Mammary epithelial cell (primary cell): ENCODE data around the gene LIMCH1.

Experiments used
- CTCF ChIP-seq, 2 donors: IDR thresholded peaks in 1 of 2; conservative IDR thresholded peaks in 1 of 2; 2 replicates each; pipeline ENCODE4 v1.5.1; 2011 to 2012; ENCODE audit warnings: inconsistent platforms in 2 of 2, low read length in 2 of 2, mild to moderate bottlenecking in 2 of 2, control low read depth in 1 of 2, low read depth in 1 of 2; ENCODE audit not compliant: insufficient read depth in 1 of 2; ENCODE audit errors: extremely low read depth in 1 of 2
- EZH2 ChIP-seq: IDR thresholded peaks from 2 replicates; pipeline ENCODE4 v1.6.1; 2012; ENCODE audit warnings: low read length, inconsistent platforms, borderline replicate concordance

GRCh38 chr4:41572956-41573355, 35.0 kb downstream of the LIMCH1 start:
- TF ChIP-seq EZH2 (no peak), CTCF (conservative IDR thresholded peaks at IDR 0.05 in 1 of 2, IDR thresholded peaks at IDR 0.05 in 1 of 2; ENCODE audit: extremely low read depth in 1 of 2, insufficient read depth in 1 of 2, low read depth in 1 of 2, low read length in 2 of 2) (no peak)
